GM19463 (cell line): ENCODE data around the gene SLC6A6.
"Not testable (repeated sequence)": the region's sequence is repeated elsewhere in the genome, so short reads cannot be mapped to it uniquely, and the experiment has no call there.

ENCODE experiments used
- ATAC-seq: cut with Tn5 transposase; IDR thresholded peaks from one replicate; pipeline ENCODE4 v1.9.1; 2021; ENCODE audit warnings: mild to moderate bottlenecking, moderate library complexity; ENCODE audit not compliant: unreplicated experiment

The SLC6A6 gene

DNA sequence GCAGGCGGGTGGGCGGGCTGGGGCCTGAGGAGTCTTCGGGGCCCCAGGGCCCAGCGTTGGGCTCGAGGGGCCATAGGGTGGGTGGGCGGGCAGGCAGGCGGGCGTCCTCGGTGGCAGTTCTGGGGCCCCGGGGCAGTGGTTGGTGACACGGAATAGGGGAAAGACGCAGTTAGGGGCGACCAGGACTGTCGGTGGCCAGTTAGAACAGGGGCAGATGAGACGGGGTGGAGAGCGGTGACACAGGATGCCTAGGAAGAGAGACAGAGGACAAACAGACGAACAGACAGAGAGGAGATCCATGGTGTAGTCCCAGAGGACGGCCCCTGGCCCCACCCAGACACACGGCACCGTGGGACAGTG lies 101.3 kb downstream of the SLC6A6 start:
- no peak for ATAC-seq

DNA sequence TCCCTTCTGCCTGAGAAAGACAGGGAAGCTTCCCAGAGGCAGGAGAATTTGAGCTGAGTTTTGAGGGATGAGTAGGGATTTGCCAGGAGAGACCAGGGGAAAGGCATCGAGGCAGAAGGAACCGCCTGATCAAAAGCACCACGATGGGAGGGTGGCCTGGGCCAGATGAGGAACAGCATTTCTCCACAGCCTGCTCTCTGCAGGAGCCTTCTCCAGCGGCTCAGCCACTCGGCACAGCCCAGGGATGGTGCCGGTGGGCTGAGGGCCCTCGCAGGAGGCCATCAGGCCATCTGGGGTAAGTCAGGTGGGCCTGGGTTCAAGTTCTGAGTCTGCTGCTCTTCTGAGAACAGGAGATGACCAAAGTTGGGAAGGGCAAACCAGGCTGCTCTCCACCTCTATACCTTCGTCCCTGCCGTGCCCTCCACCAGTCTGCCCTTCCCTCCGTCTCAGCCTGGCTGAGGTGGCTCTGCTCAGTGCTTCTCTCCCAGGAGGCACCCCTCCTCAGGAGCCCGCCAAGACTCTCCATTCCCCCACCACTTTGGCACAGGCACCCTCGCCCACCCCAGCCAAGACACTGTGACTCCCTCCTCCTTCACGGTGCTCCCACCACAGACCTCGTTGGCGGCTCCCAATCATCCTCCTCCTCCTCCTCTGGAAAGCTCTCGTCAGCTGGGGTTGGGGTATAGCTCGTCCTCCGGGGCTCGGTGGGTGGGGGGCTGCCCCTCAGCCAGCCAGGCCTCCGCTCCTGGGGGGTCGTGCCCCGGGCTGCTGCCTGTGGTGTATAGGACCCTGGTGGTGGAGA lies 102.8 kb downstream of the SLC6A6 start:
- ATAC-seq = no peak

GRCh38 chr3:14505803-14506500 lies 103.5 kb downstream of the SLC6A6 start:
- no peak for ATAC-seq

DNA sequence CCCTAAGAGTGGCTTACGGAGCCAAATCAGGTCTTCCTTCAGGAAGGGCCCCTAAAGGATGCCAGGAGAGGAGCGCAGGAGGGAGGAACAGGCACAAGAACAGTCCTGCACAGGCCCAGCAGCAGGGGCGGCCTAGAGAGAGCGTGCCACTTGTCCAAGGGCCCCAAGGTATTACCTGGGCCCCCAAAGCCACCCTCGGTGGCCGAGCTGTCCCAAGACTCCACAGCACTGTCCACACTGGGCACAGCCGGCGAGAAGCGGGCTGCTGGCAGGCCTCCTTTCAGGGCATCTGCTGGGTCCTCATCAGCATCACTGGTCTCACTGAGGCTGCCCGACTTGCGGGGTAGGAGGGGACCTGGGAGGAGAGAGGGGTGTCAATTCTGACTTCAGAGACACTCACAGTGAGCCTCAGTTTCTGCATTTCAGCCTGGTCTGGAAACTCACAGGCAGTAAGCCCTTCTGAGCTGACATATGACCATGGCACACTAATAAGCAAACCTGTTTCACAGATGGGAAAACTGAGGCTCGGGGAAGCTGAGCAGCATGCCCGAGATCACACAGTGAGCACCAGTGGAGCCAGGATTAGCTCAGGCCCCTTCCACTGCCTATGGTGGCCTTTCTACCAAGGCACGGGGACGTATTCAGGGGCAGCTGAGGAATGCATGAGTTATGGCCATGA lies 104.4 kb downstream of the SLC6A6 start:
- ATAC-seq = no peak

- no peak for ATAC-seq
Measured at GRCh38 chr3:14507305-14507741, 104.9 kb downstream of the SLC6A6 start.

DNA sequence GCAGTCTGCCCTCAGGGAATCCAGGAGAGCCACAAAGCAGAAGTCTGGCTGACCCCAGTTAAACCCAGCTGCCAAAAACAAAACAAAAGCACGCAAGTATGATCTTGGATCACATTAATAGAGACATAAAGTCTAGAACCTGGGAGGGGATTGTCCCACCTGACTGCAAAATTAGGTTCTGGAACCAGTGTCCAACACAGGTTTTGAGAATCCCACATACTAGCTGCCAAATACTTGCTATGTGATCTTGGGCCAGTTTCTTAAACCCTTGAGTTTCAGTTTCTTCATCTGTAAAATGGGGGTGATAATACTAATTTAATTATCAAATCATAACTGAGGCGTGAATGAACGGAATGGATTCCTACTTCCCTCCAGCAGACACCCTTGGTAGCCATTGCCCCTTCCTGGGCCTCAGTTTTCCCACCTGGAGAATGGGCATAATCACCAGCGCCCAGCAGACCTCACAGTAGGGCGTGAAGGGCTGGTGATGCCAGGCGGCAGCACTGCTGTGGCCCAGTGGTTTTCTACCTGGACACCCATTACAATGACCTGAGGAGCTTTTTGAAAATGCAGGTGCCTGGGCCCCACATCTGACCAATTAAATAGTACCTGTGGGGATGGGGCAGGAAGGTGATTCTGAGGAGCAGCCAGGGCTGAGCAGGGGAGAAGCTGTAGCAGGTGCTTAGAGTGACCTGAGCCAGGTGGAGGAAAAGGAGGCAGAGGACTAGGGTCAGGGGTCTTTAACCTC lies 105.5 kb downstream of the SLC6A6 start:
- ATAC-seq = no peak

GRCh38 chr3:14508505-14508819 lies 106.1 kb downstream of the SLC6A6 start:
- ATAC-seq = no peak

DNA sequence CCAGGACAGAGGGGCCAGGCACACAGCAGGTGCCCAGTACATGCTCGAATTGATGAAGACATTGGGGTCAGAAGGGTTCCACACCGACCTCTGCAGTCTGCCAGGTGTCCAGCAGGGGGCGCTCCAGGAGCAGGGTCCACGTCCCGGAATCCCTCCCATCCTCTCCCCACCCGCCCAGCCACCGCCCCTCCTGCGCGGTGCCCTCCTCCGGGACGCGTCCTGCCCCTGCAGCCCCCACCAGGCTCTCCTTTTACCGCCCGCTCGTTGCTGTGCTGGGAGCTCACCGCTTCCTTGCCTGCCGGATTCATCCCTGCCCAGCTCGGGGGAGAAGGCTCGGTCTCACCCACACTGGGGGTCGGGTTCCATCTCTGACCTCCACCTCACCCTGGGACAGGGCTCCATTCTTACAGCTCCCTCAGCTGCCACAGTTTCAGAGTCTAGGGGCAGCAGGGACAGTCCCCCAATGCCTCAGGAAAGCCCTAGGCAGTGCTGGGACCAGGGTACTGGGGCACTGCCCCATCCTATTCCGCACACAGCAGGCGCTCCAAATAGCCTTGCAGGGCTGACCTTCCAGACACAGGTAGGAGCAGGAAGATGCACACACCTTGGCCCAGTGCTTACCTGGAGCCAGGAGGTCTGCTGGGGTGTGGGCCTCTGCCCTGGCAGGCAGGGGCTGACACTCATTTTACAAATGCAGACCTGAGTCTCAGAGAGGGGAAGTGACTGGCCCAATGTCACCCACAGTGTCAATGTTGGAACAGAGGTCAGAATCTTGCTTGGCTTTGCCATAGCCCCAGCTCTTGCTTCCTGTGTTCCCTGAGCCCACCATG lies 106.8 kb downstream of the SLC6A6 start:
- no peak for ATAC-seq

DNA sequence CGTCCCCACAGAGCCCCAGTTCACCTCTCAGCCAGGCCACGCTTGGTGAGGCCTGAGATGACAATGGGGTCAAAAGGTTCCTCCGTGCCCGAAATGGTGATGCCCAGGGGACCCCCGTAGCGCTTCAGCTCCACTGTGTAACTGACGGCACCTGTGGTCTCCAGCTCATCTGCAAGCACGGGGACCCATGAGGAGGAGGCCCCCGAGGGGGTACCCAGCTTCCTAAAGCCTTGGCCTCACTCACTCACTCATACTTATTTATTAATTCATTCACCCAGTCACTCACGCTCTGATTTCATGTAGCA lies 107.3 kb downstream of the SLC6A6 start:
- ATAC-seq = no peak

GRCh38 chr3:14510838-14511622 lies 108.6 kb downstream of the SLC6A6 start:
- no peak for ATAC-seq

- no peak for ATAC-seq
Measured at GRCh38 chr3:14511623-14512280, 109.3 kb downstream of the SLC6A6 start.

GRCh38 chr3:14512281-14512941 lies 110.0 kb downstream of the SLC6A6 start:
- ATAC-seq = no peak

GRCh38 chr3:14512942-14513327 lies 110.5 kb downstream of the SLC6A6 start:
- ATAC-seq = no peak

- ATAC-seq = no peak
Measured at GRCh38 chr3:14513566-14514322, 111.3 kb downstream of the SLC6A6 start.

DNA sequence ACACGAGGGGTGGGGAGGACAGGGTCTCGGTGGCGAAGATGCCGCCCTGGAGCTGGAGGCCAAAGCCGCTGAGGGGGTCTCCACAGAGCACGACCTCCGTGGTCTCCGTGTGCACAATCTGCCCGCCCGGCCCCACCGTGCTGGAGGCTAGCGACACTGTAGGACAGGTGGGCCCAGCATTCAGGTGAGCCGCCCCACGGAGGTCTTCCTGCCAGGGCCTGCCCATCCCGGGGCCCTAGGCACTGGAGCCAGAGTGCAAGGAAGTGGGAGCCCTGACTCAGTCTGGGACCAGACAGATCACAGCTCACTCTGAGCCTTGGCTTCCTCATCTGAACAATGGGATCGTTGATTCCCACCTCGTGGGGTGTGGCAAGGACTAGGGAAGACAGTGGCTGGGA lies 111.9 kb downstream of the SLC6A6 start:
- ATAC-seq = no peak

- not testable (repeated sequence) for ATAC-seq
Measured at GRCh38 chr3:14515526-14515925, 113.1 kb downstream of the SLC6A6 start.

DNA sequence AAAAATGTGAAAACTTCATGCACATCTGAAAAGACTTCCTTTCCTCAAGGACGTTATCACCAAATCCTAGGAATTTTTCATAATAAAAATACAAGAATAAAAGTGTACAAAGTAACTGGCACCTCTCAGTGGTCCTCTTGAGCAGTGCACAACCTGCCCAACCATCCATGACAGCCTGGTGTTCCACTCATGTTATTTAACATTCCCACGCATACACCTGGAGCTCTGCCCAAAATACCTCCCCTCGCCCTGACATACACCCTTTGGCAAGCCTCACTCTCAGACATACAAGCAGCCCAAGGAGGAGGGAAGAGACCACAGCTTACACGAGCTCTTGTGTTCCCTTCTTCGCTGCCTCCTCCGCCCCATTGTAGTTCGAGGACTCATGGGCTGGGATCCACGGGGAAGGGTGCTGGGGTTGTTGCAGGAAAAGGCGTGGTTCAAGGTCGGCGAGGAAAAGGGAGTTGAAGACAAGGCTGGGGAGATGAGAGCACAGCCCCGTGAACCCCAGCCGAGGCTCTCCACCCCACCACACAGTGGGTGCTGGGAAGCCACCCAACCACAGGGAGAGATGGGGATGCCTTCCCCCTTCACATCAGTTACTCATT lies 114.4 kb downstream of the SLC6A6 start:
- no peak for ATAC-seq
